Osteocyte (in vitro differentiated cells): ENCODE data around the gene PMM2. TPM values are rescaled to one million over a fixed set of nuclear protein-coding genes. Genes with fewer than 3 reads are reported as not detected.

ENCODE experiments used
- DNase-seq: peaks from one replicate; pipeline ENCODE4 v3.0.0; 2021; ENCODE audit warnings: mixed read lengths; ENCODE audit not compliant: unreplicated experiment; ENCODE audit errors: extremely low spot score
- H3K27ac Mint-ChIP-seq: one replicate; pipeline ENCODE4 v1.8.0; 2021; ENCODE audit warnings: mild to moderate bottlenecking, mixed read lengths; ENCODE audit not compliant: unreplicated experiment
- H3K27me3 Mint-ChIP-seq: one replicate; pipeline ENCODE4 v1.8.0; 2021; ENCODE audit warnings: mixed read lengths; ENCODE audit not compliant: unreplicated experiment
- H3K36me3 Mint-ChIP-seq: one replicate; pipeline ENCODE4 v1.8.0; 2021; ENCODE audit warnings: mixed read lengths; ENCODE audit not compliant: unreplicated experiment
- H3K4me1 Mint-ChIP-seq: one replicate; pipeline ENCODE4 v1.8.0; 2021; ENCODE audit warnings: mixed read lengths; ENCODE audit not compliant: unreplicated experiment
- H3K4me3 Mint-ChIP-seq: one replicate; pipeline ENCODE4 v1.8.0; 2021; ENCODE audit warnings: mild to moderate bottlenecking, moderate library complexity, mixed read lengths; ENCODE audit not compliant: unreplicated experiment
- H3K9me3 Mint-ChIP-seq: one replicate; pipeline ENCODE4 v1.8.0; 2021; ENCODE audit warnings: mixed read lengths; ENCODE audit not compliant: unreplicated experiment
- CTCF ChIP-seq: fragments of 200-600 bp; sonication (generic); IDR thresholded peaks from 2 replicates; pipeline ENCODE4 v1.5.0; 2021; ENCODE audit warnings: antibody characterized with exemption, mild to moderate bottlenecking, moderate library complexity
- total RNA-seq: library from RNA; stranded (reverse); gene quantifications from 2 replicates; pipeline ENCODE4 v1.2.1, GENCODE V29; 2021

Gene PMM2
- total RNA-seq, 1 donor from 2014 or later, result 42.9 TPM

GRCh38 chr16:8768692-8769091 lies 28.9 kb upstream of the PMM2 start:
- Mint-ChIP-seq H3K36me3 (no peaks in the 10 kb centered on the region), H3K9me3 (no peaks in the 10 kb centered on the region), H3K27me3 (no peaks in the 10 kb centered on the region), H3K4me3 (no peak overlapping the region), H3K27ac (no peak overlapping the region), H3K4me1 (no peaks in the 10 kb centered on the region)
- no peak for TF ChIP-seq CTCF
- DNase-seq, result no peak

- TF ChIP-seq CTCF, result no peak
- Mint-ChIP-seq H3K36me3 (peaks cover 3% of the 10 kb centered on the region), H3K4me3 (no peak overlapping the region), H3K9me3 (no peaks in the 10 kb centered on the region), H3K27me3 (no peaks in the 10 kb centered on the region), H3K4me1 (no peaks in the 10 kb centered on the region), H3K27ac (no peak overlapping the region)
- DNase-seq, result no peak
Measured at GRCh38 chr16:8773537-8773936, 24.1 kb upstream of the PMM2 start.

- Mint-ChIP-seq H3K9me3 (no peaks in the 10 kb centered on the region), H3K36me3 (peaks cover 3% of the 10 kb centered on the region), H3K27ac (no peak overlapping the region), H3K27me3 (no peaks in the 10 kb centered on the region), H3K4me1 (no peaks in the 10 kb centered on the region), H3K4me3 (no peak overlapping the region)
- TF ChIP-seq CTCF, result no peak
- DNase-seq, result no peak
Measured at GRCh38 chr16:8774208-8774607, 23.4 kb upstream of the PMM2 start.

- no peaks in the 10 kb centered on the region for H3K27me3 Mint-ChIP-seq
- H3K4me3 Mint-ChIP-seq, result no peak overlapping the region
- DNase-seq, result no peak
- H3K4me1 Mint-ChIP-seq, result no peaks in the 10 kb centered on the region
- H3K9me3 Mint-ChIP-seq, result no peaks in the 10 kb centered on the region
- TF ChIP-seq CTCF, result no peak
- H3K36me3 Mint-ChIP-seq, result peaks cover 3% of the 10 kb centered on the region
- H3K27ac Mint-ChIP-seq, result no peak overlapping the region
Measured at GRCh38 chr16:8775359-8775758, 22.3 kb upstream of the PMM2 start.

- DNase-seq, result no peak
- peaks cover 3% of the 10 kb centered on the region for H3K36me3 Mint-ChIP-seq
- no peak overlapping the region for H3K27ac Mint-ChIP-seq
- no peaks in the 10 kb centered on the region for H3K27me3 Mint-ChIP-seq
- H3K4me1 Mint-ChIP-seq, result no peaks in the 10 kb centered on the region
- H3K4me3 Mint-ChIP-seq, result no peak overlapping the region
- H3K9me3 Mint-ChIP-seq, result no peaks in the 10 kb centered on the region
- no peak for TF ChIP-seq CTCF
Measured at GRCh38 chr16:8776129-8776584, 21.5 kb upstream of the PMM2 start.
